Esophagus muscularis mucosa (tissue), 4 donors: ENCODE measurements around the gene LCK. TPM values are rescaled to one million over a fixed set of nuclear protein-coding genes. Genes with fewer than 3 reads are reported as not detected.

Experiments used
- DNase-seq: peaks from one replicate; pipeline ENCODE4 v3.0.0-alpha.2; 2017; ENCODE audit errors: extremely low spot score
- H3K27ac ChIP-seq, 4 donors: fragments of 200-600 bp; sonication (generic); replicated peaks in 1 of 4; 1 replicate in 3 of 4; 2 replicates in 1 of 4; pipeline ENCODE4 v1.5.1; 2016 to 2019; ENCODE audit warnings: mild to moderate bottlenecking in 1 of 4
- H3K27me3 ChIP-seq, 4 donors: fragments of 200-600 bp; sonication (generic); one replicate each; pipeline versions ENCODE4 v1.5.1 to v1.6.0; 2016 to 2019
- H3K36me3 ChIP-seq, 4 donors: fragments of 200-600 bp; sonication (generic); one replicate each; pipeline ENCODE4 v1.5.1; 2016 to 2019
- H3K4me1 ChIP-seq, 4 donors: fragments of 200-600 bp; sonication (generic); one replicate each; pipeline ENCODE4 v1.5.1; 2016 to 2019
- H3K4me3 ChIP-seq, 4 donors: fragments of 200-600 bp; sonication (generic); 1 replicate in 2 of 4; 2 replicates in 2 of 4; pipeline ENCODE4 v1.5.1; 2016 to 2019; ENCODE audit warnings: mild to moderate bottlenecking in 4 of 4, moderate library complexity in 1 of 4
- H3K9me3 ChIP-seq, 4 donors: fragments of 200-600 bp; sonication (generic); 1 replicate in 3 of 4; 2 replicates in 1 of 4; pipeline ENCODE4 v1.5.1; 2016 to 2019
- CTCF ChIP-seq, 3 experiments: fragments of 200-600 bp in 2 of 3; fragments of 450-650 bp in 1 of 3; sonication (generic) in 2 of 3; IDR thresholded peaks; one replicate each; pipeline ENCODE4 v1.5.1; 2017 to 2019; ENCODE audit warnings: antibody characterized with exemption in 3 of 3, mild to moderate bottlenecking in 2 of 3, moderate library complexity in 1 of 3
- EP300 ChIP-seq: sonication (generic); formaldehyde crosslinking; IDR thresholded peaks from one replicate; pipeline ENCODE4 v1.6.1; 2017; ENCODE audit warnings: antibody characterized with exemption
- POLR2A ChIP-seq: fragments of 450-650 bp; IDR thresholded peaks from one replicate; pipeline ENCODE4 v1.6.1; 2017; ENCODE audit warnings: antibody characterized with exemption, moderate library complexity, mild to moderate bottlenecking, low read depth
- POLR2AphosphoS5 ChIP-seq, 2 donors: sonication (generic); formaldehyde crosslinking; IDR thresholded peaks; one replicate each; pipeline ENCODE4 v1.6.1; 2017; ENCODE audit warnings: antibody characterized with exemption in 2 of 2
- WGBS: methylation state at CpG from one replicate; pipeline ENCODE4 v1.1.5; 2018; 5-methylcytosine and 5-hydroxymethylcytosine counted together
- intact Hi-C: fragments of 100-400 bp; cut with DNase I; formaldehyde crosslinking; loops from one replicate; pipeline ENCODE4 v1.15.1; 2023
- total RNA-seq, 4 donors: library from RNA; depleted of rRNA; stranded (reverse); fragments of >200 nt; gene quantifications; one replicate each; pipeline versions ENCODE4 v1.1.0 to v1.2.1, GENCODE V29; 2016

Gene LCK
- total RNA-seq, 4 donors from 2014 or later = 0.42 to 2.8 (median 1.1) TPM

- Histone ChIP-seq H3K27ac (peak overlapping the region in 3 of 4 donors; percentile 88 to 95 (median 89)), H3K27me3 (no peaks in the 10 kb centered on the region), H3K36me3 (peaks cover 45 to 69% (median 62%) of the 10 kb centered on the region in 4 donors), H3K4me1 (peaks cover 27 to 46% (median 38%) of the 10 kb centered on the region in 4 donors), H3K4me3 (no peak overlapping the region), H3K9me3 (no peaks in the 10 kb centered on the region)
- 93% methylated on average over 4 of the region's 4 CpGs for WGBS
- DNase-seq = no peak
- no peak for TF ChIP-seq EP300
- no peak for TF ChIP-seq POLR2AphosphoS5 (IDR thresholded peaks at IDR 0.05)
- TF ChIP-seq POLR2A = no peak
- intact Hi-C loops = no loop called here
Observed at GRCh38 chr1:32224285-32224684, 26.8 kb upstream of the LCK start.

- H3K36me3 ChIP-seq = peaks cover 74 to 100% (median 95%) of the 10 kb centered on the region in 4 donors
Observed at GRCh38 chr1:32228771-32229170, 22.3 kb upstream of the LCK start.

GRCh38 chr1:32231843-32232432 is 19.1 kb upstream of the LCK start:
- Histone ChIP-seq H3K27me3 (no peaks in the 10 kb centered on the region), H3K4me3 (no peak overlapping the region), H3K9me3 (no peaks in the 10 kb centered on the region), H3K27ac (no peak overlapping the region), H3K4me1 (no peaks in the 10 kb centered on the region), H3K36me3 (peaks cover 49 to 81% (median 71%) of the 10 kb centered on the region in 4 donors)
- no peak for TF ChIP-seq EP300
- TF ChIP-seq POLR2A = no peak
- no peak for TF ChIP-seq CTCF (IDR thresholded peaks at IDR 0.05)
- TF ChIP-seq POLR2AphosphoS5 (IDR thresholded peaks at IDR 0.05) = no peak
- intact Hi-C loops = no loop called here
- no peak for DNase-seq
- 71% methylated on average over 2 of the region's 5 CpGs for WGBS

More at GRCh38 chr1:32228771-32229170, 22.3 kb upstream of the LCK start:
- Histone ChIP-seq H3K4me1 (peaks cover 5 to 15% (median 10%) of the 10 kb centered on the region in 4 donors), H3K27me3 (no peaks in the 10 kb centered on the region), H3K4me3 (no peak overlapping the region), H3K27ac (no peak overlapping the region), H3K9me3 (no peaks in the 10 kb centered on the region)
- DNase-seq = no peak
- intact Hi-C loops = no loop called here
- WGBS = 70% methylated on average over 3 of the region's 3 CpGs
- TF ChIP-seq POLR2A (no peak), POLR2AphosphoS5 (IDR thresholded peaks at IDR 0.05) (no peak), CTCF (IDR thresholded peaks at IDR 0.05) (no peak), EP300 (no peak)

- no peaks in the 10 kb centered on the region for H3K27me3 ChIP-seq
- intact Hi-C loops = no loop called here
- TF ChIP-seq EP300 (no peak), POLR2AphosphoS5 (IDR thresholded peaks at IDR 0.05) (no peak), POLR2A (no peak), CTCF (IDR thresholded peaks at IDR 0.05) (no peak)
- H3K36me3 ChIP-seq = peaks cover 41 to 74% (median 63%) of the 10 kb centered on the region in 4 donors
- H3K4me1 ChIP-seq = no peaks in the 10 kb centered on the region
- no peaks in the 10 kb centered on the region for H3K9me3 ChIP-seq
- no peak overlapping the region for H3K4me3 ChIP-seq
- no peak for DNase-seq
- WGBS = 88% methylated on average over 8 of the region's 8 CpGs
- no peak overlapping the region for H3K27ac ChIP-seq
Observed at GRCh38 chr1:32232558-32233304, 18.3 kb upstream of the LCK start.

- no peak for DNase-seq
- Histone ChIP-seq H3K4me3 (no peak overlapping the region), H3K4me1 (peaks cover 1 to 7% (median 4%) of the 10 kb centered on the region in 4 donors), H3K36me3 (peaks cover 24 to 53% (median 42%) of the 10 kb centered on the region in 4 donors), H3K27me3 (no peaks in the 10 kb centered on the region), H3K27ac (no peak overlapping the region), H3K9me3 (no peaks in the 10 kb centered on the region)
- 93% methylated on average over 5 of the region's 7 CpGs for WGBS
- intact Hi-C loops = no loop called here
- no peak for TF ChIP-seq POLR2A
- no peak for TF ChIP-seq EP300
- TF ChIP-seq POLR2AphosphoS5 (IDR thresholded peaks at IDR 0.05) = no peak
- no peak for TF ChIP-seq CTCF (IDR thresholded peaks at IDR 0.05)
Observed at GRCh38 chr1:32234792-32235191, 16.3 kb upstream of the LCK start.
